C4-2B (cell line): Measurements from ENCODE around the gene CFAP77.

Source experiments
- CTCF ChIP-seq: fragments of 450-650 bp; conservative IDR thresholded peaks from 2 replicates; pipeline ENCODE4 v1.5.1; 2017; ENCODE audit warnings: mild to moderate bottlenecking
- ZFX ChIP-seq: fragments of 450-650 bp; IDR thresholded peaks from 2 replicates; pipeline ENCODE4 v1.6.1; 2017

DNA sequence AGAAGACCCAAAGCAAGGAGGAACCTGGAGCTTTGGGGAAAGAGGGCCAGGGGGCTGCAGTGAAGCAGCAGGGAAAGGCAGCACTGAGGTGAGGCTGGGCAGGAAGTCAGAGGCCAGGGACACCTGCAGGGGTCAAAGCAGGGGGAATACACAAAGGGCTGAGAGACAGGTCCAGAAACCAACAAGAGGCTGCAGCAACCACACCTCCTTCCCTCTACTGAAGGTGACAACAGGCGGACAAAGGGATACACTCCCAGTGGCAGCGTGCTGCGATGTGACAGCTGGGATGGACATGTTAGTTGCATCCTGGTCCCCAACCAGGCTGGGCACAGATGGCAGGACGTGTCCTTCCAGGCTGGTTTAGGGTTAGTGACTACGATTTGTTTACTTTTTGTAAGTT, 12.6 kb downstream of the CFAP77 start:
- TF ChIP-seq CTCF (no peak), ZFX (no peak)
